COLO668 (cell line): ENCODE measurements around the gene ZSCAN32.

Source experiments
- DNase-seq: peaks from one replicate; lab custom pipeline; 2025; ENCODE audit not compliant: unreplicated experiment; lab: John Stamatoyannopoulos, UW

The ZSCAN32 gene

GRCh38 chr16:3400779-3401688 lies at the start of gene ZSCAN32, which contains the start of gene ZNF174:
ZSCAN32 (minus strand) TSS chr16:3401004; CDS start chr16:3397557, 3,447 bp downstream.
ZNF174 (plus strand) TSS chr16:3401215; CDS start chr16:3402005, 790 bp downstream.
- peak; percentile 98 for DNase-seq

- DNase-seq: no peak
Measured at GRCh38 chr16:3444032-3444388, 43.2 kb upstream of the ZSCAN32 start.

DNA sequence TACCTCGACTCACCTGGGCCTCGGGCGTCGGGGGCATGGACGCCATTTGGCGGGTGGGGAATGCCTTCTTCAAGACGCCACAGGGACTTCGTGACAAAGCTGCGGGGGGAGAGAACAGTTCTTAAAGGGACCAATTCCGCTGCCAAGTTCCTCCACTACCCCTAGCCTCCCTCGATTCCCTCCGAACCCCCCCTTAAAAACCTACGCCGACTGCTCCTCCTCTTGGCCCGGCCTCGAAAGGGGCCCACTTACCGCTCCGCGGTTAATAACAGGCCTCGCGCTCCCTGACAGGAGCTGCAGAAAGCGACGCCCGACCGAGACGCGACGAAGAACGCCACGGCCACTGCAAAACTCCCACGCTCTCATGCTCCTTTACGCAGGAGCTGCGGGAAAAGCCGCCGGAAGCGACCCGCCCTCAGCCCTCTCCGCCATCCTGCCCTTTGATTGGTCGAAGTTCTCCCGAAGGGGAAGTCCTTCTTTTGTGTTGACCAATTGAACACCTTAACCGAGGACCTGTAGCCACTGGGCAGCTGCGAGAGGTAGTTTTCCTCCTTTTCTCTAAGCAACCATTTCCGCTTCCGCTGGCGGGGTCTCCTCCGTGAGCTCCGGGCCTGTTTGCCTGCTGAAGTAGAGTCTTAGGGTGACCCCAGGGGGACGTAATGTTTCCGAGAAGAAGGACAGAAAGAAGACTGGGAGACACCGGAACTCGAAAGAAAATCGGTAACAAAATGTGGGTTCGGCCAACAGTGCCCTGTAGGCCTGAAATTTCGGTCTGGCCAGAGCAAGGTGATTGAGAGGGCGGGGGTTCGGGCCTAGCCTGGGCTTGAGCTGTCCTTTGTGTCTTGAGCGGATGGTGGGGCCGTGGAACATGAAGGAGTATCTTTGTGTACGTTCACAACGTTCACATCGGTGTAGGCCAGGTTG lies 42.6 kb upstream of the ZSCAN32 start, which contains the start of the genes NAA60 and ZNF597:
NAA60 (plus strand) TSS at position 573 of the 924 bp plus-strand sequence. CDS start 32,548 bp downstream, outside the sequence.
ZNF597 (minus strand) TSS at position 397 of the 924 bp plus-strand sequence; CDS start at position 46, 351 bp downstream.
- DNase-seq: peak; percentile 70

DNA sequence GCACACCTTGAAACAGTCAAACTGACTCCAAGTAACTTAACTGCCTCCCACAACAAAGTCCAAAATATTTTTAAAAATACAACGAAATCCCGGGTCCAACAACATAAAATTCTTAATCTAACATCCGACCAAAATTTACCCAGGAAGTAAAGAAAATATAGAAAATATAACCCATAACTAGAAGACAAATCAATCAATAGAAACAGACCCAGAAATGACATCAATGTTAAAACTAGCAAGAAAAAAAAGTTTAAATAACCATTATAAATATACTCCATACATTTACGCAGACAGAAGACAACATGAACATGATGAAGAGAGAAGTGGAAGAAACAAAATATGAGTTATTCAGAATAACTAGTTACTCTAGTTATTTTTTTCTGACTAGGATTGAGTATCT lies 38.8 kb upstream of the ZSCAN32 start:
- DNase-seq: no peak

DNA sequence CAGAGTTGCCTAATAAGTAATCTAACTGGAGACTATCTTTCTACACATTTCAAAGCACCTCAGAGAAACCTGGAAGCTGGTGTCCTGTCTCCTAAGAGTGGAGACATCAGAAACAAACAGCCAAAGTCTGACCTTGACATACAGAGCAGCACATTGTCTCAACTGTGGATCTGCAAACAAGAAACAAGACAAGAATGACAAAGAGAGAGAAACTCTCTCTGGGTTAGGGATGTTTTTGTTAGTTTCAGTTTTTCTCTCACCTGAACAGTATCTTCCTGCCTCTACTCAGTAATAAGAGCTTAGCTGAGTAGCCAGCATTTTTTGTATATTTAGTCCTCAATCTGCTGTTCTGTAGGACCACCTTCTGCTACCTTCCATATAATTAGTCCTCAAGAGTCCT lies 33.6 kb upstream of the ZSCAN32 start:
- no peak for DNase-seq

GRCh38 chr16:3431779-3432219 lies 31.0 kb upstream of the ZSCAN32 start:
- DNase-seq: no peak

GRCh38 chr16:3413730-3414379 lies 13.1 kb upstream of the ZSCAN32 start:
- DNase-seq: no peak

- DNase-seq: no peak
Measured at GRCh38 chr16:3408561-3409197, 7.9 kb upstream of the ZSCAN32 start.

- DNase-seq: peak; percentile 15
Measured at GRCh38 chr16:3401719-3402397, 1.1 kb upstream of the ZSCAN32 start.

DNA sequence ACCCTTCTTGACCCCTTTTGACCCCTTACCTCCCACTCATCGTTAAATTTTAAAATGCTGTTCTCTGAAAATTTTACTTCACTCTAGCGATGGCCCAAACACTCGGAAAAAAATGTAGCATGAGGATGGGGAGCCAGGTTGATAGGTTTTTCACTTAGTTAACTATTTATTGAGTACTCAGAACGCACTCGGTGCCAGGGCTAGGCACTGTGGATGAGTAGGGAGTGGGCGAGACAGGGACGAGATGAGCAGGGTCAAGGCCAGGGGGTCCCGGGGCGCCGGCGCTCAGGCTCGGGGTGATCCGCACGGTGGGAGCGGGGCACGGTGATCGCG lies 392 bp downstream of the ZSCAN32 start:
- DNase-seq: no peak

DNA sequence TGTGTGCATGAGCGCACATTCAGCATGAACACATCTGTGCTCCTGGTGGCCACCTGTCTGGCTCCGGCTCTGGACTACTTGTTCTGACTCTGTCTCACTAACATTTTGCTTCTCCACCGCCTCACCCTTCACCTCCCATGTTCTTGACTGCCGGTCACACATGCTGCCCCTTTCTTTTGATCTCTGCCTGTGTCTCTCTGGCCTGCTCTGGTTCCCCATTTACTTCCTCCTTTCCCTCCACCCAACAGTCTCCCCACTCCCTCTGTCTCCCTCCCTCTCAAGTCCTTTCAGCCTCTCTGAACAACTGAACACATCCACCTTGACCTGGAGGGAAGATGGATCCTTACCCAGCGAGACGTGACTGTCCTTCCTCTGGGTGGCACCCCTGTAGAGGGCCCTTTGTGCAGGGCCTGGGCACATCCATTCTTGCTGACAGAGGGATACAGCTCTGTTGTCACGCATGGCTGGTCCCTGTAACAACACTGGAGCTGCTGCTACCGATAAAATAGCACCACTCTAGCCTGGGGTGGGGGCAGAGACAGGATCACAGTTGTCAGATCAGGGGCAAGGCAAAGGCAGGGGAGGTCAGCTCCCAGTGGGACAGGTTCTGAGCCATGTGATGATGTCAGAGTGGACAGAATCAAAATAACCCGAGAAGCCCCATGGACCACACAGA lies 11.0 kb downstream of the ZSCAN32 start:
- DNase-seq: no peak

- DNase-seq: no peak
Measured at GRCh38 chr16:3388325-3388724, 12.5 kb downstream of the ZSCAN32 start.

GRCh38 chr16:3383045-3383448 lies 17.8 kb downstream of the ZSCAN32 start:
- no peak for DNase-seq

DNA sequence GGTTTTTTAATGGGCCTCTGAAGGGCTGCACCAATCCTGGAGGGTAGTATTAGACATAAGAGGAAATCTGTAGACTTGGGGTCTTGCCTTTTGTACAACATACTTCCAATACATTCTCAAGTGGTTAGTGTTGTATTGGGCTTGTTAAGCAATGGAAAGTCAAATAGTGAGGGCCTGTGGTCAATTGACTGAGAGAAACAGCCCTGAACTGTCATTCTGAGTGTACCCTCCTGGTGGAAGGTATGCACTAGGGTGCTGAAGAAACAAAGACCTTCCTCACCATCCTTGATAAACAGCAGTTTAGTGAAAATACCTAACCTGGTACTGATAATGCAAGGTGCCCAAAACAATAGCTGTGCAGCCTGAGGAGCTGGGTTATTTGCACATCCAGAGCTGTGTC lies 22.9 kb downstream of the ZSCAN32 start:
- DNase-seq: no peak

- no peak for DNase-seq
Measured at GRCh38 chr16:3375680-3376079, 25.1 kb downstream of the ZSCAN32 start.

DNA sequence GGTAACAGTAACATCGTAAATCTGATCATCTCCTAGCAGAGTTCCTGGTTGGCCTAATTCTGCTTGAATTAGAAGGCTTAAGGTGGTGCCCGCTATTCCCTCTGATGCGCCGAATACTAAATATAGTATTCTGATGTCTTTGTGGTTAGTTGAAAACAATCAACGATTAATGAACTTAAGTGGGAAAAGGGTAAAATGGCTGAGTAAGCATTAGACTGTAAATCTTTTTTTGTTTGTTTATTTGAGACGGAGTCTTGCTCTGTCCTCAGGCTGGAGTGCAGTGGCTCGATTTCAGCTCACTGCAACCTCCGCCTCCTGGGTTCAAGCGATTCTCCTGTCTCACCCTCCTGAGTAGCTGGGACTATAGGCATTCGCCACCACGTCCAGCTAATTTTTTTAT lies 31.7 kb downstream of the ZSCAN32 start:
- DNase-seq: no peak

- peak; percentile 71 for DNase-seq
Measured at GRCh38 chr16:3364774-3365427, 35.9 kb downstream of the ZSCAN32 start.

DNA sequence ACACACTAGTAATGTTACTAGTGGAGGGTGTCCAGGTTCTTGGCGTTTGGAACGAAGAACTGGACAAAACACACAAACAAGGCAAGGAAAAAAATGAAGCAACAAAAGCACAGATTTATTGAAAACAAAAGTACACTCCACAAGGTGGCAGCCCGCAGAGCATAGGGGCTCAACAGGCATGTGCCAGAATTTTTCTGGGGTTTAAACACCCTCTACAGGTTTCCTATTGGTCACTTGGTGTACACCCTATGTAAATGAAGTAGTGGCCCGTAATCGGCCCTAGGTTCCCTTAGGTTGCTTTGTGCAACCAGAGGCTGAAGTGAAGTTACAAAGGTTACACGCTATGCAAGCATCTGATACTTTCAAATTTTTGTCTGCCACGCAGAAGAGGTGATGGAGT lies 37.0 kb downstream of the ZSCAN32 start:
- no peak for DNase-seq

DNA sequence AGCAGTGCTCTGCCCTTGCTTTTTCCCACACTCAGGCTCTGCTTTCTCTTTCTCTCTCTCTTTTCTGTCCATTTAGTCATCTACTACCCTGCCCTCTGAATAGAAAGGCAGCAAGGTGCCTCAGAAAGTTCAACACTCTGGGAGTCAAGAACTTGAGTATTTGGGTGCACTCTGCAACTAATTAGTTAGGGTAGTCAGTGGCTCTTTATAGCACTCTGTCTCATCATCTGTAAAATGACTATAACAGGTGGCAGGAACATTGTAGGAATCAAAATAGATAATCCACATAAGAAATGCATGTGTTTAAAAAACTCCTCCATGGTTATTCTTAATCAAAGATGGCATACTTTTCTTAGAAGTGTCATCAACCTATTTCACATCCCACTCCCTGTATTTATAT lies 37.9 kb downstream of the ZSCAN32 start:
- no peak for DNase-seq
